NOMO-1 treated with dmso at 0.1 percent for 144 hours (cell line): ENCODE results near the gene PRDM16.
"Not testable (repeated sequence)": the region's sequence is repeated elsewhere in the genome, so short reads cannot be mapped to it uniquely, and the experiment has no call there.

Source experiments
- DNase-seq: peaks from one replicate; lab custom pipeline; 2025; ENCODE audit not compliant: unreplicated experiment; lab: John Stamatoyannopoulos, UW

Gene PRDM16

GRCh38 chr1:3159121-3159520, 90.1 kb downstream of the PRDM16 start:
- peak; percentile 2 for DNase-seq

- DNase-seq: no peak
Observed at GRCh38 chr1:3159996-3160395, 91.0 kb downstream of the PRDM16 start.

GRCh38 chr1:3160647-3161145, 91.7 kb downstream of the PRDM16 start:
- DNase-seq: no peak

- no peak for DNase-seq
Observed at GRCh38 chr1:3161176-3161840, 92.3 kb downstream of the PRDM16 start.

GRCh38 chr1:3162322-3162882, 93.4 kb downstream of the PRDM16 start:
- no peak for DNase-seq

GRCh38 chr1:3163356-3163755, 94.4 kb downstream of the PRDM16 start:
- no peak for DNase-seq

- DNase-seq: no peak
Observed at GRCh38 chr1:3164671-3165070, 95.7 kb downstream of the PRDM16 start.

- not testable (repeated sequence) for DNase-seq
Observed at GRCh38 chr1:3165189-3165588, 96.2 kb downstream of the PRDM16 start.

GRCh38 chr1:3166206-3166918, 97.4 kb downstream of the PRDM16 start:
- no peak for DNase-seq

- no peak for DNase-seq
Observed at GRCh38 chr1:3167255-3167654, 98.3 kb downstream of the PRDM16 start.

- DNase-seq: no peak
Observed at GRCh38 chr1:3168678-3169077, 99.7 kb downstream of the PRDM16 start.

GRCh38 chr1:3169665-3170356, 100.8 kb downstream of the PRDM16 start:
- DNase-seq: no peak

GRCh38 chr1:3170561-3171453, 101.8 kb downstream of the PRDM16 start:
- peak; percentile 76 for DNase-seq

- no peak for DNase-seq
Observed at GRCh38 chr1:3171761-3172160, 102.8 kb downstream of the PRDM16 start.

- no peak for DNase-seq
Observed at GRCh38 chr1:3172431-3173380, 103.7 kb downstream of the PRDM16 start.

GRCh38 chr1:3173381-3173980, 104.5 kb downstream of the PRDM16 start:
- no peak for DNase-seq

GRCh38 chr1:3174487-3175247, 105.7 kb downstream of the PRDM16 start:
- peak; percentile 27 for DNase-seq

- no peak for DNase-seq
Observed at GRCh38 chr1:3175486-3175885, 106.5 kb downstream of the PRDM16 start.
